SK-N-MC (cell line): Measurements from ENCODE around the gene PLXNA4.

Experiments used
- EZH2 ChIP-seq: fragments of 200-600 bp; sonication (generic); IDR thresholded peaks from one replicate; pipeline ENCODE4 v1.6.1; 2017; ENCODE audit warnings: antibody characterized with exemption
- POLR2AphosphoS5 ChIP-seq: IDR thresholded peaks from 2 replicates; pipeline ENCODE4 v1.6.1; 2012; ENCODE audit warnings: mild to moderate bottlenecking, low read depth, low read length, borderline replicate concordance

- no peak for TF ChIP-seq EZH2
- TF ChIP-seq POLR2AphosphoS5: no peak
Observed at GRCh38 chr7:132351954-132352499, 224.2 kb downstream of the PLXNA4 start.
